ENCODE results near the gene KRT31.
"Not testable (repeated sequence)": the region's sequence is repeated elsewhere in the genome, so short reads cannot be mapped to it uniquely, and the experiment has no call there.

The KRT31 gene

DNA sequence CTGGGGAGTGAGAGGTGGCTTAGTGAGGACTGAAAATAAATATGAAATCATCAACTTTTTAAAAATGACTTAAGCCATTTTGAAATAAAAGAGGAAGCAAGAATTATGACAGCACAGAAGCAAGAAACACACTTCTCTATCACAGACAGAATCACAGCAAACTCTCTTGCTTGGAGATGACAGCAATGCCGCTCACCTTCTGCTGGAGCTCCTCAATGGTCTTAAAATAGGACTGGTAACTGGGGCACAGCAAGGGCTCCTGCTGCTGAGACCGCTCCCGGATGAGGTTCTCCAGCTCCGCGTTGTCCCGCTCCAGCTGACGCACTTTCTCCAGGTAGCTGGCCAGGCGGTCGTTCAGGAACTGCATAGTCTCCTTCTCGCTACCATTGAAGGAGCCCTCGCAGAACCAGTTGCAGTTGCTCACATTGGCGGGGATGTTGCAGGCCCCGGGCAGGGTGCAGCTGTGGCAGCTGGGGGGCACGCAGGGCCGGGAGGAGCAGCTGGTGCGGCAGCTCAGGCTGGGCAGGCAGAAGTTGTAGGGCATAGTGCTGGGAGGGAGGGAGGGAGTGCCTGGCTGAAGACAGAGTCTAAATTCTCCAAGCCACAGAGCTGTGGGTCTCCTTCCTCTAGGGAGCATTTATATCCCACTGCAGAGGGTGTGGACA, at the start of gene KRT31:
TSS of gene KRT31 (minus strand) at position 613 of the 665 bp plus-strand sequence. CDS start at position 544, 69 bp downstream.
- no peak for DNase-seq

GRCh38 chr17:41446806-41447205, 49.4 kb upstream of the KRT31 start:
- DNase-seq, result no peak

GRCh38 chr17:41444640-41445039, 47.2 kb upstream of the KRT31 start:
- DNase-seq, result no peak

- no peak for DNase-seq
Measured at GRCh38 chr17:41444186-41444585, 46.8 kb upstream of the KRT31 start.

GRCh38 chr17:41442739-41443138, 45.3 kb upstream of the KRT31 start:
- DNase-seq, result no peak

DNA sequence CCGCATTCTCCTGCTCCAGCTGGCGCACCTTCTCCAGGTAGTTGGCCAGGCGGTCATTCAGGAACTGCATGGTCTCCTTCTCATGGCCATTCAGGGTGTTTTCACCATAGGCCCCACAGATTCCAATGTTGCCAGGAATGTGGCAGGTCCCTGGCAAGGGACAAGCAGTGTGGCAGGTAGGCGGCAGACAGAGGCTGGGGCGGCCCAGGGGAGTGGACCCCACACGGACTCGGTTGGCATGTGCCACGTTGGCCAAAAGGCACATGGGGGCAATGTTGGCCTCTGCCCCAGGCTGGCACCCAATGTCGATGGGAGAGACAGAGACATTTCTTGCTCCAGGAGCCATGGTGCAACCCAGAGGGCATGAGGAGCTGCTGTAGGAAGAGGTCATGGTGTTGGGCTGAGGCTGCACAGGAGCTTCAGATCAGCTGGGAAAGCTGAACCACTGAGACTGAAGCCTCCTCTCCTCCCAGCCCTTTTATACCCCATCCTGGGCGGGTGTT, 43.2 kb upstream of the KRT31 start, which contains the start of gene KRT38:
TSS of gene KRT38 (minus strand) at position 453 of the 503 bp plus-strand sequence. CDS start at position 391, 62 bp downstream.
- no peak for DNase-seq

GRCh38 chr17:41439375-41439774, 42.0 kb upstream of the KRT31 start:
- DNase-seq, result no peak

DNA sequence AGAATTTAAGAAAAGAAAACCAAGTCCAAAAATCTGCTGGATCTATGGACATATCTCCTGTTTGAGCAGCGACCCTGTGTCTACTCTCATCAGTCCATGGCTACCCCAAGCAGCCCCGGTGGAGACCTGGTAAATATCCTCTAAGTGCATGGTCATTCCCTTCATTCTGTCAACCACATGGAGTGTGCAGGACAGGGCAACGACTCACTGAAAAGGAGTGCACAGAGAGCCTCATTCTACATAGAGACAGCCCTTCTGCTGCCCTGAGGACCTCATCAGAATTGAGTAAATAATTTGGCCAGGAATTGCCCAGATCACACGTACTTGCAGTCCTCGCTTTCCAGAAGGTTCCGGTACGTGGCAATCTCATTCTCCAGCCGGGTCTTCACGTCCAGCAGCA, 40.4 kb upstream of the KRT31 start:
- DNase-seq, result no peak

DNA sequence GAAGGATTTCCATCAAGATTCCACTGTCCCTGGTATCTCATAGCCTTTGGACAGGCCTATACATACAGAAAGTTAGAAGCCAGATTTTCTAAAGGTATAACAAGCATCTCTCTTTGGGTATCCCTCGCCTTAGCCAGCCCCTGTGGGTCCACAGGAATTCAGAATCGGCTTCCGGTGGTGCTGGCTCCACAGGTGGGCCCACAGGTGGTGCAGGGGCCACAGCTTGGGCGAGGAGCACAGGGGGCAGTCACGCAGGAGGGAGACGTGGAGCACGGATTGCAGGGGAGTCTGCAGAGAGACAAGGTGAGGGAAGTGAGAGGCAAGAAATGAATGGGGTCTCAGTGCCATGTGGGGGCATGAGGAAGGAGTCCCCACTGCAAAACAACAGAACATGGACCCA, 39.8 kb upstream of the KRT31 start:
- DNase-seq, result no peak

DNA sequence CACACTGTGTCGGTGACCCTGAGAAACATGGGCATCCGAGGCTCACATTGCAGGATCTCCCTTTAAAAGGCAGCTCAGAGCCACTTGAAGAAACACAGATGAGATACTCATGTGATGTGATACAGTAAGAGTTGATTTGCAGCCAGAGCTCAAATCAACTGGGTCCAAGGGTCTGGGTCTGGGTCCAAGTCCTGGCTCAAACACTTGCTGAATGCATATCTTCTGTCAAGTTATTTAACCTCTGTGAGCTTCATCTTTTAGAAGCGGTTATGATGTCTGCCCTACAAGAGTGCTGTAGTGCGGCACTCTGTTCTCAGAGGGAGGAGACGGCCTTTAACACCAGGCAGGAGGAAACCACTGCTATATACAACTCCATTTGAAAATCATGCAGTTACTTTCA, 37.0 kb upstream of the KRT31 start:
- DNase-seq, result no peak

GRCh38 chr17:41434005-41434404, 36.6 kb upstream of the KRT31 start:
- DNase-seq, result no peak

GRCh38 chr17:41433586-41433985, 36.2 kb upstream of the KRT31 start:
- no peak for DNase-seq

GRCh38 chr17:41430376-41430775, 33.0 kb upstream of the KRT31 start:
- DNase-seq, result not testable (repeated sequence)

DNA sequence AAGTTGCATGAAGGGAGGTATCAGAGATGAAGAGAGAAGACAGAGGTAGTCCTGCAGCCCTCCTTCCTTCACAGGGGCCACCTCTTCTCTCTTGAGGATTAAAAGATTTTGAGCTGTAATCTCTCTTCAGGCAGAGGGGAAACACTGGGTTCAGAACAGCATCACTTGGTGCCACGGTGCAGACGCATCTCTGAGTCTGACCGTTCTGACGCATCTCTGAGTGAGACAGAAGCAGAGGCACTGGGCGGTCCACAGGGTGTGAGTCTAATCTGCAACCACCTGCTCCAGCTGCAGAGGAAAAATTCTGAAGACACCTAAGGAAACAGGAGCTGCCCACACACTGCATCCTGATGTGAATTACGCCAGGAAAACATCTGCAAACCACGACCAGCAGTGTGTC, 32.3 kb upstream of the KRT31 start:
- DNase-seq, result no peak

GRCh38 chr17:41428591-41429291, 31.3 kb upstream of the KRT31 start:
- no peak for DNase-seq

GRCh38 chr17:41424111-41424635, 26.8 kb upstream of the KRT31 start, which contains the start of gene KRT37:
Gene KRT37, minus strand, starts transcription at chr17:41424585. Its CDS starts 62 bp downstream, at chr17:41424523.
- no peak for DNase-seq

DNA sequence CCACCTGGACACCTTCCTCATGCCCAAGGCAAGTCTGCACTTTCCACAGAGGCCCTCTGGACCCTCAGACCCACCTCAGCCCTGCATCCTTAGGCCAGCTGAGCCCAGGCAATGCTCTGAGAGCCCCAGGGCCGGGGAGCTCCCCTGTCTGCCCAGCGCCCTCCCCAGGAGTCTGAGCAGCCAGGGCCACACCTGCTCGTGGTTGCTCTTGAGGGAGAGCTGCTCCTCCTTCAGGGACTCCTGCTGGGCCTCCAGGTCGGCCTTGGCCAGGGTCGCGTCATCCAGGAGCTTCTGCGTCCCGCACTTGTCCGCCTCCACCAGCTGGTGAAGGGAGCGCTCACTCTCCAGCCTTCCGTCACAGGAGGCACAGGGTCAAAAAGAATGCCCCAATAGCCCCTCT, 25.2 kb upstream of the KRT31 start:
- DNase-seq, result not testable (repeated sequence)

- DNase-seq, result no peak
Measured at GRCh38 chr17:41421617-41422016, 24.2 kb upstream of the KRT31 start.

- DNase-seq, result no peak
Measured at GRCh38 chr17:41421116-41421515, 23.7 kb upstream of the KRT31 start.

- DNase-seq, result no peak
Measured at GRCh38 chr17:41420134-41420533, 22.7 kb upstream of the KRT31 start.

DNA sequence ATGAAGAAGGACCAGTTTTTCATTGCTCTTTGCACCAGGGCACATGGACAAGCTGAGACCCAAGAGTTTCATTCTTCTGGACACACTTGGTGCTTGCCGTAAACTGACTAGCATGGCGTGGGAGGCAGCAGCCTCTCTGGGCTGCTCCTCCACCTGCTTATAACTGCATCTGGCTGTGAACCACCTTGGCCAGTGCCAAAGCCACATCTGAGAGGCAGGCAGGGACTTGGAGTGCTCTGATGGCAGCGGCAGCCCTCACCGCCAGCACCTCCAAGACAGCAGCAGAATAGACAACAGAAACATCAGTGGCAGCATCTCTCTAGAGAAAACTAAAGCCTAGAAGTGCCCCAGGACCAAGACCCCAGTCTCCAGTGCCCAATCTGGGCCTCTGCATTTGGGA, 22.3 kb upstream of the KRT31 start:
- no peak for DNase-seq

- no peak for DNase-seq
Measured at GRCh38 chr17:41418116-41418860, 20.9 kb upstream of the KRT31 start.

GRCh38 chr17:41417576-41418015, 20.2 kb upstream of the KRT31 start:
- DNase-seq, result no peak
